Liver (tissue), 9 donors: Measurements from ENCODE around the gene FGFRL1. TPM values are rescaled to one million over a fixed set of nuclear protein-coding genes. Genes with fewer than 3 reads are reported as not detected.

Source experiments
- DNase-seq: peaks from one replicate; pipeline ENCODE4 v3.0.0-alpha.2; 2017; ENCODE audit warnings: low spot score
- H3K27ac ChIP-seq, 2 donors: one replicate each; pipeline ENCODE4 v1.7.0; 2013; ENCODE audit warnings: inconsistent platforms in 2 of 2, low read length in 2 of 2, control low read depth in 1 of 2, low read depth in 1 of 2, mild to moderate bottlenecking in 1 of 2
- H3K27me3 ChIP-seq, 4 donors: one replicate each; pipeline versions ENCODE4 v1.6.1 to v1.7.0; 2013; ENCODE audit warnings: low read length in 3 of 4, inconsistent platforms in 1 of 4, mild to moderate bottlenecking in 1 of 4, moderate library complexity in 1 of 4; ENCODE audit not compliant: control insufficient read depth in 4 of 4, insufficient read depth in 4 of 4
- H3K36me3 ChIP-seq, 4 donors: one replicate each; pipeline versions ENCODE4 v1.6.1 to v1.7.0; 2013; ENCODE audit warnings: low read length in 3 of 4, mild to moderate bottlenecking in 3 of 4, low read depth in 1 of 4, moderate library complexity in 1 of 4; ENCODE audit not compliant: control insufficient read depth in 4 of 4, insufficient read depth in 3 of 4
- H3K4me1 ChIP-seq, 4 donors: one replicate each; pipeline versions ENCODE4 v1.6.1 to v1.7.0; 2013; ENCODE audit warnings: low read length in 3 of 4, mild to moderate bottlenecking in 3 of 4, moderate library complexity in 1 of 4; ENCODE audit not compliant: control insufficient read depth in 4 of 4, insufficient read depth in 4 of 4
- H3K4me3 ChIP-seq, 3 donors: one replicate each; pipeline versions ENCODE4 v1.6.1 to v1.7.0; 2013; ENCODE audit warnings: low read length in 3 of 3, control low read depth in 1 of 3, low read depth in 1 of 3, mild to moderate bottlenecking in 1 of 3
- H3K9ac ChIP-seq, 2 donors: one replicate each; pipeline ENCODE4 v1.7.0; 2013; ENCODE audit warnings: low read length in 2 of 2, mild to moderate bottlenecking in 2 of 2, moderate library complexity in 2 of 2, control low read depth in 1 of 2, low read depth in 1 of 2
- H3K9me3 ChIP-seq, 4 donors: one replicate each; pipeline versions ENCODE4 v1.6.1 to v1.7.0; 2013; ENCODE audit warnings: low read length in 3 of 4; ENCODE audit not compliant: control insufficient read depth in 4 of 4
- ATF3 ChIP-seq: IDR thresholded peaks from 2 replicates; pipeline ENCODE4 v1.6.1; 2016; ENCODE audit warnings: antibody characterized with exemption
- CTCF ChIP-seq: fragments of 150-350 bp; IDR thresholded peaks from 2 replicates; pipeline ENCODE4 v1.5.1; 2017; ENCODE audit warnings: improper control_type of control experiment, low read depth, low read length; ENCODE audit not compliant: missing input control
- EGR1 ChIP-seq, 2 donors: IDR thresholded peaks; 2 replicates each; pipeline ENCODE4 v1.6.1; 2016 to 2018; ENCODE audit warnings: antibody characterized with exemption in 2 of 2, low read depth in 2 of 2
- FOXA1 ChIP-seq: IDR thresholded peaks from 2 replicates; pipeline ENCODE4 v1.6.1; 2016; ENCODE audit warnings: antibody characterized with exemption
- FOXA2 ChIP-seq: IDR thresholded peaks from 2 replicates; pipeline ENCODE4 v1.6.1; 2016; ENCODE audit warnings: antibody characterized with exemption
- GABPA ChIP-seq, 2 donors: IDR thresholded peaks in 1 of 2; conservative IDR thresholded peaks in 1 of 2; 2 replicates each; pipeline ENCODE4 v1.6.1; 2016; ENCODE audit warnings: antibody characterized with exemption in 2 of 2, mild to moderate bottlenecking in 1 of 2, moderate library complexity in 1 of 2
- HNF4A ChIP-seq, 2 donors: conservative IDR thresholded peaks; 2 replicates each; pipeline ENCODE4 v1.6.1; 2016; ENCODE audit warnings: antibody characterized with exemption in 2 of 2, mild to moderate bottlenecking in 2 of 2
- HNF4G ChIP-seq: IDR thresholded peaks from 2 replicates; pipeline ENCODE4 v1.6.1; 2016; ENCODE audit warnings: antibody characterized with exemption
- JUND ChIP-seq, 2 donors: IDR thresholded peaks; 2 replicates each; pipeline ENCODE4 v1.6.1; 2016; ENCODE audit warnings: antibody characterized with exemption in 2 of 2
- NR2F2 ChIP-seq: IDR thresholded peaks from 2 replicates; pipeline ENCODE4 v1.6.1; 2016; ENCODE audit warnings: antibody characterized with exemption
- RAD21 ChIP-seq, 2 donors: IDR thresholded peaks; 2 replicates each; pipeline ENCODE4 v1.6.1; 2016; ENCODE audit warnings: antibody characterized with exemption in 2 of 2, mild to moderate bottlenecking in 2 of 2
- REST ChIP-seq: IDR thresholded peaks from 2 replicates; pipeline ENCODE4 v1.6.1; 2016; ENCODE audit warnings: antibody characterized with exemption, mild to moderate bottlenecking
- RXRA ChIP-seq, 2 donors: IDR thresholded peaks; 2 replicates each; pipeline ENCODE4 v1.6.1; 2017 to 2018; ENCODE audit warnings: antibody characterized with exemption in 2 of 2, mild to moderate bottlenecking in 1 of 2
- SP1 ChIP-seq: IDR thresholded peaks from 2 replicates; pipeline ENCODE4 v1.6.1; 2018; ENCODE audit warnings: antibody characterized with exemption, mild to moderate bottlenecking
- TAF1 ChIP-seq: conservative IDR thresholded peaks from 2 replicates; pipeline ENCODE4 v1.6.1; 2016; ENCODE audit warnings: antibody characterized with exemption, mild to moderate bottlenecking
- YY1 ChIP-seq: IDR thresholded peaks from 2 replicates; pipeline ENCODE4 v1.6.1; 2016; ENCODE audit warnings: antibody characterized with exemption, mild to moderate bottlenecking
- ZBTB33 ChIP-seq: IDR thresholded peaks from 2 replicates; pipeline ENCODE4 v1.6.1; 2016; ENCODE audit warnings: antibody characterized with exemption
- WGBS: extraction: QIAGEN DNeasy Blood & Tissue Kit; methylation state at CpG from one replicate; pipeline ENCODE4 v1.1.7; 2013; 5-methylcytosine and 5-hydroxymethylcytosine counted together
- polyA plus RNA-seq, 2 donors: library from polyadenylated mRNA; stranded (reverse) in 1 of 2; unstranded in 1 of 2; fragments of 200-250 nt in 1 of 2; fragments of >200 nt in 1 of 2; fragmentation: Nextera tagmentation in 1 of 2; extraction: Ambion mirVana in 1 of 2; gene quantifications; one replicate each; pipeline versions ENCODE4 v1.2.1 to v1.2.3, GENCODE V29; 2013 to 2015
- total RNA-seq, 2 donors: library from RNA; depleted of rRNA; stranded (reverse); fragments of >200 nt; gene quantifications; one replicate each; pipeline ENCODE4 v1.2.3, GENCODE V29; 2014
- TF ChIP-seq, protein P1 (sequence below): IDR thresholded peaks from 2 replicates; pipeline ENCODE4 v1.6.1; 2016; ENCODE audit warnings: antibody characterized with exemption
- donor health status: healthy.
- donor health status: healthy.
- donor health status: healthy.
- donor health status: healthy.
- donor health status: healthy.

The FGFRL1 gene
- total and polyA plus RNA-seq, 4 donors = 14.2 to 49.1 (median 22.4) TPM

DNA sequence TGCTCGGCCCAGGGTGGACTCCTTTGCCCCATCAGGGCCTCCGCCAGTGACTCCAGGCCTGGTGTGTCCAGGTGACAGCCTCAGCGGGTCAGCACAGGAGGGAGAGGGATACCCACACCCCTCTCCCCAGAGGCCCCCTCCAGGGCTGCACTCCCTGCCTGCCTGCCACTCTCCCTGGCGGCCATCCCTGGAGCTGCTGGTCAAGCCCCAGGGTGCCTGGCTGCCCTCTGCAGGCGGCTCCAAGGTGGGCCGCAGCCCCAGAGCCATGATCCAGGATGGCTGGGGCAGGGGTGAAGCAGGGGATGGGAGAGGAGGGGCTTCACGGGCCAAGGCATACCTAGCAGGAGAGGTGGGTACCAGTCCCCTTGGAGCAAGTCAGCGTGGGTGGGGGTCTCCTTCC, 3.8 kb downstream of the FGFRL1 start:
- H3K9me3 ChIP-seq = no peaks in the 10 kb centered on the region
- no peak overlapping the region for H3K27ac ChIP-seq
- no peak for TF ChIP-seq HNF4G
- TF ChIP-seq GABPA (IDR thresholded peaks at IDR 0.05 in 1 of 2, conservative IDR thresholded peaks at IDR 0.05 in 1 of 2) = no peak
- TF ChIP-seq ATF3 = no peak
- TF ChIP-seq, protein P1, sequence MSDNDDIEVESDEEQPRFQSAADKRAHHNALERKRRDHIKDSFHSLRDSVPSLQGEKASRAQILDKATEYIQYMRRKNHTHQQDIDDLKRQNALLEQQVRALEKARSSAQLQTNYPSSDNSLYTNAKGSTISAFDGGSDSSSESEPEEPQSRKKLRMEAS = no peak
- TF ChIP-seq SP1 = no peak
- TF ChIP-seq REST = no peak
- no peak for TF ChIP-seq JUND (IDR thresholded peaks at IDR 0.05)
- no peak for TF ChIP-seq TAF1
- TF ChIP-seq CTCF = no peak
- no peak for TF ChIP-seq NR2F2
- TF ChIP-seq ZBTB33 = no peak
- TF ChIP-seq EGR1 (IDR thresholded peaks at IDR 0.05; ENCODE audit: low read depth in 2 of 2) = no peak
- TF ChIP-seq YY1 = no peak
- TF ChIP-seq FOXA1 = no peak
- TF ChIP-seq FOXA2 = no peak
- no peak for TF ChIP-seq HNF4A (conservative IDR thresholded peaks at IDR 0.05)
- no peak for TF ChIP-seq RXRA (IDR thresholded peaks at IDR 0.05)
- no peak for TF ChIP-seq RAD21 (IDR thresholded peaks at IDR 0.05)
- H3K4me1 ChIP-seq = peaks cover 15 to 23% (median 21%) of the 10 kb centered on the region in 4 donors
- H3K27me3 ChIP-seq = no peaks in the 10 kb centered on the region
- DNase-seq = no peak
- no peak overlapping the region for H3K4me3 ChIP-seq
- H3K36me3 ChIP-seq = peaks cover 0 to 7% (median 0%) of the 10 kb centered on the region in 4 donors
- 93% methylated on average over 8 of the region's 8 CpGs for WGBS
- H3K9ac ChIP-seq = no peak overlapping the region
